HG03432 (cell line): ENCODE measurements around the gene TACC3.

ENCODE experiments used
- ATAC-seq: cut with Tn5 transposase; IDR thresholded peaks from one replicate; pipeline ENCODE4 v1.9.1; 2021; ENCODE audit warnings: mild to moderate bottlenecking, moderate library complexity; ENCODE audit not compliant: unreplicated experiment

TACC3 gene

DNA sequence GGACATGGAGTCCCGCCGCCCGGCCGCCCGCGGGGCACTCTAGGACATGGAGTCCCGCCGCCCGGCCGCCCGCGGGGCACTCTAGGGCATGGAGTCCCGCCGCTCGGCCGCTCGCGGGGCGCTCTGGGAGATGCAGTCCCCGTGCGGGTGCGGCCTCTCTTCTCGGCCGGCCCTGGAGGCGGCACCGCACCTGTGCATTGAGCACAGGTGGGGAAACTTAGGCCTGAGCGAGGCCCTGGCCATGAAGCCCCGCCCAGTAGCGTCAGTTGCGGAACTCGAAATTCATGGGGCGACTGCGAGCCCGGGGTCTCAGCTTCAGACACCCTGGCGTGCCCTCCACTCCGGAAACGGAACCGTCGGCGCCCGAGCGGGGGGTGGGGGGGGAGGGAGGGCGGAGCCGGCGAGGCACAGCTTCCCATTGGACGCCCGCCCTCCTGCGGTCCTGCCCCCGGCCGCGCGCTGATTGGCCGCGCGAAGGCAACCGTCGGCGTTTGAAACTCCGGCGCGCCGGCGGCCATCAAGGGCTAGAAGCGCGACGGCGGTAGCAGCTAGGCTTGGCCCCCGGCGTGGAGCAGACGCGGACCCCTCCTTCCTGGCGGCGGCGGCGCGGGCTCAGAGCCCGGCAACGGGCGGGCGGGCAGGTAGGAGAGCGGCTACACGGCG, at the start of gene TACC3, which contains the start of gene TMEM129:
Gene TACC3, plus strand, starts transcription at position 519 of the 663 bp plus-strand sequence. CDS start 1,901 bp downstream, outside the sequence.
Gene TMEM129, minus strand, starts transcription at position 321 of the 663 bp plus-strand sequence. CDS start 486 bp downstream, outside the sequence.
- ATAC-seq, result peak; percentile 72

DNA sequence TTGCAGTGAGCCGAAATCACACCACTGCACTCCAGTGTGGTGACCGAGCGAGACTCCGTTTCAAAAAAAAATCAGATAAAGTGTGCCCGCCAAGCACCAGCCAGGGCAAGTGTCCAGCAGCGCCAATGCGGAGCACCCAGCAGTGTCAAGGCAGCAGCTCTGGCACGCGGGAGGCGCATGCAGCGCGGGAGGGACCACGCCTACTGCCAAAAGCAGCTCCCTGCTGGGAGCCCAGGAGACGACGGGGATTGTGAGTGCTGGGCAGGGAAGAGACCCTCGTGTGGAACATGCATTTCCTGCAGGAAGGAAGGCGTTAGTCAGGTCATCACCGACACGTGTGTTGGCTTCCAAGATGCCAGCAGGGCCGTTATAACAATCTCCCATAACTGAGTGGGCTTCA, 47.6 kb upstream of the TACC3 start:
- no peak for ATAC-seq

DNA sequence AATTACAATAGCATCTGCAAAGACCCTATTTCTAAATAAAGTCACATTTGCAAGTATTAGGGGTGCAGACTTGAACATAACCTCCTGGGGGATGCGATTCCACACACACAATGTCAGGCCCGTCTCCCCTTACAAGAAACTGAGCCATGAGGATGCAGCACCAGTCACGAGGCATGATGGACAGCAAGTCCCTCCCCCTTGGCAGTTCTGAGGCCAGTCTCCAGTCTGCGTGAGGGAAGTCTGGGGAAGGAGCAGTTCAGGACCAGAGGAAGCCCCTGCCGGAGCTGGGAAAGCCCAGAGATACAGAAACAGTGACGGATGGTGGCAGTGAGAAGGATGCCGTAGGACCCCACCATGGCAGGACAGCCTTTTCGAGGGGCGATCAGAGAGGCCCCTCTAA, 46.6 kb upstream of the TACC3 start:
- ATAC-seq, result no peak

GRCh38 chr4:1675136-1675801, 46.1 kb upstream of the TACC3 start:
- no peak for ATAC-seq

GRCh38 chr4:1675802-1676137, 45.6 kb upstream of the TACC3 start:
- ATAC-seq, result no peak

DNA sequence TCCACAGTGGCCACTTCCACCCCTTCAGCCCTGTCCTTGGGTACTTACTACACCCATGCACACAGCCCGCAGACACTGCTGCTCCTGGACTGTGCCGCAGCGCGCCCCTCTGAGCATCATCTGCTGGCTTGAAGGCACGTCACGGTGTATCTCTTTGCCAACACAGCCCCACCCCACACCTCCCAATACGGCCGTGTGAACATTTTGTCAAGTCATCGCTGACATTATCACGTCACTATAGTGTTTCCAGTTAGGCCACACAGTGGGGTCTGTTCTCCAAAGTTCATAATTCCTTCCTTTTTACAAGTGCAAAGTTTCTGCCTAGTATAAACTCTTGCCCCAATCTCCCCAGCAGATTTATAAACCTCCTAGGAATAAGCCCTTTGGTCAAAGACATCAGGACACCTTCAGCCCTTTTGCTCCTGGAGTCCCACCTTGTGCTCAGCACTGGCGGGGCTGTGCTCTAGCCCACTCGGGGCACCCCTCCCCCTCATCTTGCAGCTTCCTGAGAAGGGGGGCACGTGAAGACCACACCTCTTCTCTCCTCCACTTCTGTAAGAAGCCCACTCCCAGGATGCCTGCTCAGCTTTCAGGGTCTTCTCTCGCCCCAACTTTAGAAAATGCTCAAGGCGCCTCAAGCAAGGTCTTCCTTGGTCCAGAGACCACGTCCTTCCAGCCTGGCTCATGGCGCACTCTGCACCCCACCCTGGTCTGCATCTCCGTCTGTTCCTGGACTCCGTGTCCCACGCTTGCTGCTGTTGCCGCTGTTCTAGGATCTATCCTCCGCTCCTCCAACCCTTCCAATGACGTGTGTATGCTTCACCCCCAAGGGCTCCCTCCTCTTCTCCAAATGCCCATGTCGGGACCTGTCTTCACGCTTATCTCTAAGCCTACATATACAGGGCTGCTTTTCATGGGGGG, 44.5 kb upstream of the TACC3 start:
- no peak for ATAC-seq

GRCh38 chr4:1678244-1678643, 43.1 kb upstream of the TACC3 start:
- ATAC-seq, result no peak

DNA sequence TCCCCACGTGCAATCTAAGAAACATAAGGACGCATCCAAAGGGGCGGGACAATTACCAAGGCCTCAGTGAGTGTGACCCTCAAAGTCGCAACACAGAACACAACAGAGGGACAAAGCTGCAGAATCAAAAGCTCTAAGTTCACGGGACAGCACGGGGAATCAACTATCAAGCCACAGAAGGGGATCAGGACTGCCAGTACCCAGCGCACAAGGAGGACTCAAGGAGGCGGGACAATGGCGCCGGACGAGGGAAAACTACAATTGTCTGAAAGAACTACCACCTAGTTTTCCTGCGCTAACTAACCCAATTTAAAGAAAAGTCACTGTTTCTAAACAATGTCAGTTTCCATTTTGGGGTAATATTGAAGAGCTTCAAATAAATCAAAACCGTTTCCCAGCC, 38.5 kb upstream of the TACC3 start:
- no peak for ATAC-seq

GRCh38 chr4:1683261-1683735, 38.0 kb upstream of the TACC3 start:
- ATAC-seq, result no peak

- peak; percentile 94 for ATAC-seq
Measured at GRCh38 chr4:1683736-1684505, 37.4 kb upstream of the TACC3 start, which contains the start of gene FAM53A. Gene FAM53A, minus strand, starts transcription at chr4:1684313. Its CDS starts 15,572 bp downstream, at chr4:1668741.

- ATAC-seq, result no peak
Measured at GRCh38 chr4:1684506-1685234, 36.7 kb upstream of the TACC3 start.

DNA sequence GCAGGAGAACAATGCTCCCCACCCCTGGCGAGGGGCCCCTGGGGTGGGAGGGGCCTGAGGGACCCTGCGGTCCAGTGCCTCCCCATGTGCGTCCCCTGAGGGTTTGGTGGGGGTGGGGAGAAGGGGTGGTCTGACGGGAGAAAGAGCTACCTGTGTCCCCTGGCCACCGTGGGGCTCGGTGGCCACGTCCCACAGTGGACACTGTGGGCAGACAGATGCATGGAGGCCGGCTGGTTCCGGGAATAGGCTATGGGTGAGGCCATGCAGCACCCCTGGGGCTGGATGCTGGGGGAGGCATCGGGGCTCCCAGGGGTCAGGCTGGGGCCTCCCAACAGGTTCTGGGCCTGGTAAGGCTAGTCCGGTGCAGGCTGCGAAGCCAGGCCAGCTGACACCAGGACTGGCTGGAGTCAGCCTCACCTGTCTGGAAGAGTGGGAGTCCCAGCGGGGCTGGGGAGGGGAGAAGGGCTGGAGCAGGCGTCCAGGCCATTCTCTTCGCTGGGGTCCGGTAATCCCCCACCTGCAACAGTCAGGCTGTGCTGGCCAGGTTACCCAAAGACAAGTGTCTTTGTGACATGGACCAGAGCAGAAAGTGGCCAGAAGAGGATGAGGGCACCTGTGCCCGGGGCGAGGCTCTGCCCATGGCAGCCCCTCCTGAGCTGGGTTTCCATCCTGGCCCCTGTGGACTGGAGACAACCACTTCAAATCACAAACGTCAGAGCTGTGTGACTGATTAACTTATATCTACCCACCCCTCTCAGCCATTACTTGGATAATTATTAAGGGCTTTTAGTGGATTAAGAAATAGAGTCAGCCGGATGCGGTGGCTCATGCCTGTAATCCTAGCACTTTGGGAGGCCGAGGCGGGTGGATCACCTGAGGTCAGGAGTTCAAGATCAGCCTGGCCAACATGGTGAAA, 35.8 kb upstream of the TACC3 start:
- ATAC-seq, result no peak

DNA sequence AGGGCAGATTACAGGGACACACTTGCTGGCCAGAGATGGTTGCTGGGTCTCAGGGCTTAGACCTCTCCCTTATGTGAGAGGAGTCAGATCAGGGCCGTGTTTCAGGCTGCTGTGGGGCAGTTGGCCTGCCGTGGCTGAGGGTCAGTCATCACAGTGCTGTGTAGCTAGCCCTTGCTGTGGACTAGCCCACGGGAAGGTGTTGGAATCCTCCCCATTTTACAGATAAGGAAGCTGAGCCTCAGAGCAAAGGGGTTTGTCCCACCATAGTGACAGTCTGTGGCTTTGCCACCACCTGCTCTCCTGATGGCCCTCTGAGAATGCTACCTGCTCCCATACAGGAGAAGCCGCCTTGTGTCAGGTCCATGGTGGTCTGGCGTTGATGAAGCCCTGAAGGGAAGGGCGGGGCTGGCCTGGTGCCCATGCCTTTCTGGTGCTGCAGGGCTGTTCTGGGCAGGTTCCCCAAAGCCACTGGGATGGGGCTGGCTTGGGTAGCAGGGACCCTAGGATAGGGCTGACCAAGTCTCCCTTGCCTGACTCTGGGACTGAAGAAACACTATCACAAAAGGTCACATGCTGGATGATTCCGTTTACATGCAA, 34.8 kb upstream of the TACC3 start:
- no peak for ATAC-seq

- no peak for ATAC-seq
Measured at GRCh38 chr4:1690698-1691097, 30.6 kb upstream of the TACC3 start.

- no peak for ATAC-seq
Measured at GRCh38 chr4:1691737-1692373, 29.5 kb upstream of the TACC3 start.

GRCh38 chr4:1693131-1693896, 28.0 kb upstream of the TACC3 start:
- ATAC-seq, result peak; percentile 78

GRCh38 chr4:1695913-1696312, 25.4 kb upstream of the TACC3 start:
- no peak for ATAC-seq
